A549 (cell line): ENCODE results near the gene COL26A1. TPM values are rescaled to one million over a fixed set of nuclear protein-coding genes. Genes with fewer than 3 reads are reported as not detected.

Source experiments
- ATAC-seq, 2 experiments: fragments of 200-7000 bp in 1 of 2; fragments of >200 bp in 1 of 2; cut with Nextera tagmentation in 1 of 2; cut with Tn5 transposase in 1 of 2; 3 replicates each; pipeline versions ENCODE4 v1.8.0 to v1.9.1; 2018 to 2020; ENCODE audit warnings: mild to moderate bottlenecking in 1 of 2, moderate library complexity in 1 of 2
- CTCF ChIA-PET: fragments of 300-600 bp; sonication (Branson Sonifier 250); formaldehyde crosslinking; extraction: SDS; loops from one replicate; lab custom pipeline; 2021; ENCODE audit warnings: antibody characterized with exemption, inconsistent platforms; lab: Yijun Ruan, JAX
- POLR2A ChIA-PET: fragments of 350-600 bp; formaldehyde crosslinking; extraction: SDS; loops from one replicate; lab custom pipeline; 2021; ENCODE audit warnings: antibody characterized with exemption, inconsistent platforms; lab: Yijun Ruan, JAX
- DNase-seq, 2 experiments: peaks; one replicate each; pipeline versions ENCODE4 v3.0.0 to v3.0.0-alpha.2; 2011 to 2016; ENCODE audit warnings: low read depth in 1 of 2, low spot score in 1 of 2
- FAIRE-seq: peaks from 2 replicates; lab custom pipeline; 2011; peaks lifted over from hg19 to GRCh38; lab: Jason Lieb, UNC
- H3K27ac ChIP-seq, 2 experiments: fragments of >200 bp; sonication (Bioruptor Twin); formaldehyde crosslinking; 3 replicates each; pipeline ENCODE4 v1.5.1; 2016 to 2017
- H3K4me1 ChIP-seq: fragments of >200 bp; sonication (Bioruptor Twin); formaldehyde crosslinking; 3 replicates; pipeline ENCODE4 v1.6.1; 2016
- H3K4me2 ChIP-seq: fragments of >200 bp; sonication (Bioruptor Twin); formaldehyde crosslinking; 3 replicates; pipeline ENCODE4 v1.6.1; 2016
- H3K4me3 ChIP-seq: fragments of >200 bp; sonication (Bioruptor Twin); formaldehyde crosslinking; 3 replicates; pipeline ENCODE4 v1.5.1; 2016
- H3K9me3 ChIP-seq: fragments of >200 bp; sonication (Bioruptor Twin); formaldehyde crosslinking; 3 replicates; pipeline ENCODE4 v1.6.1; 2016
- BHLHE40 ChIP-seq: IDR thresholded peaks from 2 replicates; pipeline ENCODE4 v1.6.1; 2012; ENCODE audit warnings: low read depth, low read length, inconsistent platforms
- CBX8 ChIP-seq: fragments of 200-600 bp; sonication (generic); IDR thresholded peaks from 2 replicates; pipeline ENCODE4 v1.6.1; 2016
- EP300 ChIP-seq, 2 experiments: fragments of >200 bp; sonication (Bioruptor Twin); formaldehyde crosslinking; IDR thresholded peaks; 2 replicates in 1 of 2; 3 replicates in 1 of 2; pipeline ENCODE4 v1.6.1; 2016 to 2017
- FOXS1 ChIP-seq: fragments of 250-450 bp; sonication (Bioruptor Pico); IDR thresholded peaks from 2 replicates; pipeline ENCODE4 v1.5.0; 2020; ENCODE audit warnings: mild to moderate bottlenecking, moderate library complexity
- HOXA7 ChIP-seq: fragments of 250-450 bp; sonication (Bioruptor Pico); IDR thresholded peaks from 2 replicates; pipeline ENCODE4 v1.5.0; 2020; ENCODE audit warnings: mild to moderate bottlenecking, moderate library complexity
- HOXB13 ChIP-seq: fragments of 250-450 bp; sonication (Bioruptor Pico); IDR thresholded peaks from 2 replicates; pipeline ENCODE4 v1.5.0; 2020; ENCODE audit warnings: low read depth, mild to moderate bottlenecking, moderate library complexity
- KDM1A ChIP-seq: fragments of 200-600 bp; sonication (generic); IDR thresholded peaks from 2 replicates; pipeline ENCODE4 v1.6.1; 2016; ENCODE audit warnings: low read depth, mild to moderate bottlenecking
- KDM5A ChIP-seq: fragments of 200-600 bp; sonication (generic); IDR thresholded peaks from 2 replicates; pipeline ENCODE4 v1.6.1; 2016; ENCODE audit warnings: antibody characterized with exemption, mild to moderate bottlenecking
- MAZ ChIP-seq: fragments of 150-350 bp; IDR thresholded peaks from 2 replicates; pipeline ENCODE4 v1.6.1; 2014; ENCODE audit warnings: antibody characterized with exemption, low read depth, low read length, borderline replicate concordance
- NPAS2 ChIP-seq: fragments of 250-450 bp; sonication (Bioruptor Pico); IDR thresholded peaks from 2 replicates; pipeline ENCODE4 v1.8.0; 2022; ENCODE audit warnings: mild to moderate bottlenecking, moderate library complexity, borderline replicate concordance
- NR3C1 ChIP-seq: fragments of >200 bp; sonication (Bioruptor Twin); formaldehyde crosslinking; IDR thresholded peaks from 3 replicates; pipeline ENCODE4 v1.6.1; 2017
- RAD21 ChIP-seq, 2 experiments: fragments of >200 bp in 1 of 2; sonication (Bioruptor Twin) in 1 of 2; formaldehyde crosslinking in 1 of 2; IDR thresholded peaks in 1 of 2; conservative IDR thresholded peaks in 1 of 2; 2 replicates in 1 of 2; 3 replicates in 1 of 2; pipeline ENCODE4 v1.6.1; 2012 to 2018; ENCODE audit warnings: inconsistent platforms in 1 of 2
- RARB ChIP-seq: fragments of 250-450 bp; sonication (Bioruptor Pico); IDR thresholded peaks from 2 replicates; pipeline ENCODE4 v1.8.0; 2021; ENCODE audit warnings: mild to moderate bottlenecking, moderate library complexity
- REST ChIP-seq: fragments of 200-600 bp; sonication (generic); IDR thresholded peaks from 2 replicates; pipeline ENCODE4 v1.6.1; 2016; ENCODE audit warnings: antibody characterized with exemption, mild to moderate bottlenecking, moderate library complexity
- RFX5 ChIP-seq: fragments of 450-650 bp; IDR thresholded peaks from 2 replicates; pipeline ENCODE4 v1.7.1; 2014; ENCODE audit warnings: antibody characterized with exemption, mild to moderate bottlenecking, moderate library complexity
- SMC3 ChIP-seq: fragments of >200 bp; sonication (Bioruptor Twin); formaldehyde crosslinking; IDR thresholded peaks from 3 replicates; pipeline ENCODE4 v1.6.1; 2018; ENCODE audit warnings: inconsistent platforms
- SREBF2 ChIP-seq: fragments of 450-650 bp; IDR thresholded peaks from 2 replicates; pipeline ENCODE4 v1.6.1; 2014; ENCODE audit warnings: mild to moderate bottlenecking, moderate library complexity
- USF2 ChIP-seq: fragments of 450-650 bp; IDR thresholded peaks from 2 replicates; pipeline ENCODE4 v1.6.1; 2014; ENCODE audit warnings: antibody characterized with exemption
- ZC3H11A ChIP-seq: fragments of 450-650 bp; IDR thresholded peaks from 2 replicates; pipeline ENCODE4 v1.6.1; 2014; ENCODE audit warnings: antibody characterized with exemption, mild to moderate bottlenecking
- ZFP36 ChIP-seq: fragments of 450-650 bp; IDR thresholded peaks from 2 replicates; pipeline ENCODE4 v1.6.1; 2014; ENCODE audit warnings: borderline replicate concordance; ENCODE audit not compliant: partially characterized antibody
- ZNF302 ChIP-seq: fragments of 250-450 bp; sonication (Bioruptor Pico); IDR thresholded peaks from 2 replicates; pipeline ENCODE4 v1.9.0; 2021; ENCODE audit warnings: inconsistent platforms, mild to moderate bottlenecking, moderate library complexity
- WGBS: methylation state at CpG from one replicate; pipeline ENCODE4 v1.1.6; 2017; ENCODE audit errors: missing lambda C conversion rate; 5-methylcytosine and 5-hydroxymethylcytosine counted together
- polyA plus RNA-seq, 4 experiments: library from polyadenylated mRNA; depleted of rRNA in 3 of 4; stranded (reverse); fragments of >200 nt; fragmentation: RNase III in 1 of 4; extraction: RNeasy Plus Mini Kit Qiagen cat#74134 plus additional on column Dnase treatment in 1 of 4; gene quantifications; 2 replicates in 3 of 4; 3 replicates in 1 of 4; pipeline ENCODE4 v1.2.3, GENCODE V29; 2011 to 2017
- TF ChIP-seq, protein P1 (sequence below): fragments of 250-450 bp; sonication (Bioruptor Pico); IDR thresholded peaks from 2 replicates; pipeline ENCODE4 v1.5.0; 2020; ENCODE audit warnings: low read depth, mild to moderate bottlenecking, moderate library complexity

COL26A1 gene
- polyA plus RNA-seq, 2 of the 4 experiments (the other 2 are of a cell fraction), result 0.52 to 1.4 TPM

GRCh38 chr7:101582971-101583370, 220.3 kb downstream of the COL26A1 start:
- DNase-seq (no peak), ATAC-seq (no peak), FAIRE-seq (no peak)
- H3K27ac ChIP-seq, result no peak overlapping the region
- TF ChIP-seq NPAS2, result no peak
- TF ChIP-seq HOXB13 (CRISPR knock-in tag), result no peak
- no peak for TF ChIP-seq RARB
- TF ChIP-seq SMC3, result no peak
- no peak for TF ChIP-seq USF2
- no peak for TF ChIP-seq REST
- TF ChIP-seq KDM1A, result no peak
- TF ChIP-seq KDM5A, result no peak
- TF ChIP-seq HOXA7 (CRISPR knock-in tag), result no peak
- no peak for TF ChIP-seq FOXS1
- no peak for TF ChIP-seq ZNF302 (CRISPR knock-in tag)
- no peak for TF ChIP-seq NR3C1
- TF ChIP-seq, protein P1, sequence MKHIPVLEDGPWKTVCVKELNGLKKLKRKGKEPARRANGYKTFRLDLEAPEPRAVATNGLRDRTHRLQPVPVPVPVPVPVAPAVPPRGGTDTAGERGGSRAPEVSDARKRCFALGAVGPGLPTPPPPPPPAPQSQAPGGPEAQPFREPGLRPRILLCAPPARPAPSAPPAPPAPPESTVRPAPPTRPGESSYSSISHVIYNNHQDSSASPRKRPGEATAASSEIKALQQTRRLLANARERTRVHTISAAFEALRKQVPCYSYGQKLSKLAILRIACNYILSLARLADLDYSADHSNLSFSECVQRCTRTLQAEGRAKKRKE (CRISPR knock-in tag), result no peak
- no peak for TF ChIP-seq SREBF2
- no peak for TF ChIP-seq MAZ
- no peak for TF ChIP-seq CBX8
- TF ChIP-seq ZC3H11A, result no peak
- TF ChIP-seq RAD21 (conservative IDR thresholded peaks at IDR 0.05 in 1 of 2, IDR thresholded peaks at IDR 0.05 in 1 of 2), result no peak
- TF ChIP-seq RFX5, result no peak
- peaks cover 7% of the 10 kb centered on the region; the same call in 1 of the 3 replicates for H3K9me3 ChIP-seq
- 90% methylated on average over 3 of the region's 3 CpGs for WGBS
- ChIA-PET POLR2A (no interaction called here), CTCF (interaction anchor here (0.6 to 1.9 kb wide), 6 partner anchors 16 to 690 kb away, joined by 3 to 6 read pairs (median 3); no protein-coding TSS in a partner anchor)
- H3K4me1 ChIP-seq, result peaks cover 12% of the 10 kb centered on the region; the same call in 2 of the 3 replicates
- no peak overlapping the region for H3K4me3 ChIP-seq
- no peak overlapping the region for H3K4me2 ChIP-seq

DNA sequence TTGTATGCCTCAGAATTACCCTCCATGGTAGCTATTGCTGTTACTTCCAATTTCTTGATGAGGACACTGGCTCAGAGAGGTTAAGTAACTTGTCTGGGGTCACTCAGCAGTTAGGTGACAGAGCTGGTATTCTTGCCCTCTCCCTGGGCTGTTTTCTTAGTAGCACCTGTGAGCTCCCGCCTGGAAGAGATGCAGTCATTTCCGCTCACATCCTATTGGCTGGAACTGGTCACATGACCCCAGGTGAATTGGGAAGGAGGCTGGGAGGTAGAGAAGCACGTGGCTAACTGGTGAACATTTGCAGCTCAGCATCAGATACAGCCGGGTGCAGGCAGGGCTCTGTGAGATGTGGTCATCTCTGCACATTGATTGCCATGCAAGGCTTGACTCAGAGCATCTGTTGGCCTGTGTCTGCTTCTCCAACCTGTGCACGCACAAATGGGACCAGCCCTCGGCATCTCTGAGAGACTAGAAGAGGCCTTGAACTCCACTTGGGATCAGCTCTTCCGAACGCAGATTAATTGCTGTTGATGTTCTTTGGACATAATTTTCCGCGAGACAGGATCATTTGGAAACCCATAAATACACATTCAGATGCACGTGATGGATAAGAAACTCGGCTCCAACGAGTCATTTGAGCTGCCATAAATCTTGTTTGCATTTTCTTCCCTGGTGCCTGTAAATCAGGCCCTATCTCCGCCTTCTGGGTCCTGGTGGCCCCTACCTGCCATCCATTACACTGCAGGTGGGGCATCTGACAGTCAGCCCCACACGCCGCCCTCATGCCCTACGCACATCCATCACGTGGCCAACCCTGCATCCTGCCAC, 223.6 kb downstream of the COL26A1 start:
- ATAC-seq, result no peak
- H3K27ac ChIP-seq, result no peak overlapping the region
- ChIA-PET POLR2A (no interaction called here), CTCF (interaction anchor here (1.5 to 2.3 kb wide), 3 partner anchors 17 to 100 kb away, joined by 3 to 10 read pairs (median 5); no protein-coding TSS in a partner anchor)
- H3K4me1 ChIP-seq, result peaks cover 12% of the 10 kb centered on the region; the same call in 2 of the 3 replicates
- TF ChIP-seq RFX5 (no peak), USF2 (peak; percentile 58; the same call in 1 of the 2 replicates), EP300 (IDR thresholded peaks at IDR 0.05) (no peak), ZFP36 (peak; percentile 5), BHLHE40 (no peak)
- peaks cover 7% of the 10 kb centered on the region; the same call in 1 of the 3 replicates for H3K9me3 ChIP-seq
- no peak overlapping the region for H3K4me2 ChIP-seq
- H3K4me3 ChIP-seq, result no peak overlapping the region
- WGBS, result 80% methylated on average over 17 of the region's 18 CpGs
- FAIRE-seq, result no peak
- DNase-seq, result no peak
